ENCODE data around the gene FSTL3.
A peak's percentile ranks its signal among the peaks of the same experiment; 100 is the strongest.

The FSTL3 gene

DNA sequence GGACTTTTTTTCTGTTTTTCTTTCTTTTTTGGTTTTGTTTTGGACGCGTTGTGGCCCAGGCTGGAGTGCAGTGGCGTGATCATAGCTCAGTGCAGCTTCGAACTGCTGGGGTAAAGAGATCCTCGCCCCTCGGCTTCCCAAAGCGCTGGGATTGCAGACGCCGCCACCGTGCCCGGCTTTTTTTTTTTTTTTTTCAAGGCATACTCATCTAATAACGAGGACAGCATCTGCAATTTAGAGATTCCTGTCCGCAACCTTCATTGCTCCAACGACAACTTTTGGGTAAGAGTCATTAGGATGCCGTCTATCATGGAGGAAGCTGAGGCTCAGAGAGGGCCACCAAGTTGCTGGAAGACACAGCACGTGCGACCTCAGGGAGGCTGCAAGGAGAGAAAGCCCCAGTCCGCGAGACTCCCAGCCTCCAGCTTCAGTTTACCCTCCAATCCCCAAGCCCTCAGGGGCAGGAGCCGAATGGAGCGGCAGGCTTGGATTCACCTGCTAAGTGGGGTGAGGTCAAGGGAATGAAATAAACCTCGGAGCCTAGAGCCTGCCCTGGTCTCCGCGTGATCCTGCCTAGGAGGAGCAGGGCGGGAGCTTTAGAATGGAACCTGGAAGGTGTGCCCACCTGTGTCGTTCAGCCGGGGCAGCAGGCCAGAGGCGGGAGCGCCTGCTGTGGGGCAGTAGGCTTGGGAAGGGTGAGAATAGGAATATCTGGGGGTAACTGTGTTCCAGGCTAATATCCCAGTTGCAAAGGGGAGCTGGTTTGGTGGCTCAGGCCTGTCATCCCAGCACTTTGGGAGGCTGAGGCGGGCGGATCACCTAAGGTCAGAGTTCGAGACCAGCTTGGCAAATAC lies 42.2 kb upstream of the FSTL3 start:
- in situ Hi-C loops (cut with HindIII; ENCODE audit: low sequenced_read_pairs) = no loop called here
- no peak for DNase-seq (ENCODE audit: low read depth)
- TF ChIP-seq, protein P1, sequence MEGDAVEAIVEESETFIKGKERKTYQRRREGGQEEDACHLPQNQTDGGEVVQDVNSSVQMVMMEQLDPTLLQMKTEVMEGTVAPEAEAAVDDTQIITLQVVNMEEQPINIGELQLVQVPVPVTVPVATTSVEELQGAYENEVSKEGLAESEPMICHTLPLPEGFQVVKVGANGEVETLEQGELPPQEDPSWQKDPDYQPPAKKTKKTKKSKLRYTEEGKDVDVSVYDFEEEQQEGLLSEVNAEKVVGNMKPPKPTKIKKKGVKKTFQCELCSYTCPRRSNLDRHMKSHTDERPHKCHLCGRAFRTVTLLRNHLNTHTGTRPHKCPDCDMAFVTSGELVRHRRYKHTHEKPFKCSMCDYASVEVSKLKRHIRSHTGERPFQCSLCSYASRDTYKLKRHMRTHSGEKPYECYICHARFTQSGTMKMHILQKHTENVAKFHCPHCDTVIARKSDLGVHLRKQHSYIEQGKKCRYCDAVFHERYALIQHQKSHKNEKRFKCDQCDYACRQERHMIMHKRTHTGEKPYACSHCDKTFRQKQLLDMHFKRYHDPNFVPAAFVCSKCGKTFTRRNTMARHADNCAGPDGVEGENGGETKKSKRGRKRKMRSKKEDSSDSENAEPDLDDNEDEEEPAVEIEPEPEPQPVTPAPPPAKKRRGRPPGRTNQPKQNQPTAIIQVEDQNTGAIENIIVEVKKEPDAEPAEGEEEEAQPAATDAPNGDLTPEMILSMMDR (IDR thresholded peaks at IDR 0.05; ENCODE audit: low read depth, low read length, missing control alignments) = no peak
- H3K4me3 ChIP-seq (ENCODE audit: low read depth, low read length) = peak overlapping the region; percentile 89

DNA sequence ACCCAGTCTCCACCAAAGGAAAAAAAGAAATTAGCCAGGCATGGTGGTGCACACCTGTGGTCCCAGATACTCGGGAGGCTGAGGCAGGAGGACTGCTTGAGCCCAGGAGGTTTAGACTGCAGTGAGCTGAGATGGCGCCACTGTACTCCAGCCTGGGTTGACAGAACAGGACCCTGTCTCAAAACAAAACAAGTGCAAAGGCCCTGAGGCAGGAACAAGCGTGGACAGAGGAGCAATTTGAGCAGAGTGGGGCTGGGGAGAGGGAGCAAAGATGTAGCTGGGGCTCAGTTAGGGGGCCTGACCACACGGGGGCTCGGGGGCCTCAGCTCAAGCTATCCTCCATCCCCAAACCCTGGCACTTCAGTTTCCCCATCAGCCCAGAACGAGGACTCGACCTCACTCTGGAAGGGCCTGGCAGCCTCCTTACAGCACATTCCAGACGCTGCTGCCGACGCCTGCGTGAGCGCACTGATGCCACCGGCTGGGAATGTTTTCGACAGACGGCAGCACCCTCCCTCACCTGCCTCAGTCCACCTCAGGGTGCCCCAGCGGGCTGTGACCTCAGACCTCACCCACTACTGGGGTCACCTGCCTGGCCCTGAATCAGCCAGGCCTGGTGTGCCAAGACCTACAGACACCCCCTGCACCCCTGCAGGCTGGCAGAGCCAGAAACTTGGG lies 41.1 kb upstream of the FSTL3 start:
- in situ Hi-C loops (cut with HindIII; ENCODE audit: low sequenced_read_pairs) = no loop called here
- TF ChIP-seq, protein P1 (IDR thresholded peaks at IDR 0.05; ENCODE audit: low read depth, low read length, missing control alignments) = no peak
- no peak for DNase-seq (ENCODE audit: low read depth)
- no peak overlapping the region for H3K4me3 ChIP-seq (ENCODE audit: low read depth, low read length)

DNA sequence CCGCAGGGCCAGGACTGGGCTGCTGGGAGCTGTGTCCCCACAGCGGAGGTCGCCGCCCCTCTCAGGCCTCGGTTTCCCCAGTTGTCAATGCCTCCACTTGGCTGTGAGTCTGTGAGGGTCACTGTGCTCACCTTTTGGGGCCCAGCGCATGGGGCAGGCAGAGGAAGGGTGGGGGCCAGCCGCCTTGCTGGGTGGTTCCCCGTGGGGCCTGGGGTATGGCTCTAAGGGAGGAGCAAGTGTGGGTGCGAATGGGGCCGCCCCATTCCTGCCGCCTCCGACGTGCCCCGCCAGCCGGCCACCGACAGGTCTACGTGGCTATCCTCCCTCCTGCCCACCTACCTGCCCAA lies 37.3 kb upstream of the FSTL3 start:
- no peak for DNase-seq (ENCODE audit: low read depth)
- TF ChIP-seq, protein P1 (IDR thresholded peaks at IDR 0.05; ENCODE audit: low read depth, low read length, missing control alignments) = no peak
- in situ Hi-C loops (cut with HindIII; ENCODE audit: low sequenced_read_pairs) = no loop called here
- H3K4me3 ChIP-seq (ENCODE audit: low read depth, low read length) = peak overlapping the region; percentile 44

DNA sequence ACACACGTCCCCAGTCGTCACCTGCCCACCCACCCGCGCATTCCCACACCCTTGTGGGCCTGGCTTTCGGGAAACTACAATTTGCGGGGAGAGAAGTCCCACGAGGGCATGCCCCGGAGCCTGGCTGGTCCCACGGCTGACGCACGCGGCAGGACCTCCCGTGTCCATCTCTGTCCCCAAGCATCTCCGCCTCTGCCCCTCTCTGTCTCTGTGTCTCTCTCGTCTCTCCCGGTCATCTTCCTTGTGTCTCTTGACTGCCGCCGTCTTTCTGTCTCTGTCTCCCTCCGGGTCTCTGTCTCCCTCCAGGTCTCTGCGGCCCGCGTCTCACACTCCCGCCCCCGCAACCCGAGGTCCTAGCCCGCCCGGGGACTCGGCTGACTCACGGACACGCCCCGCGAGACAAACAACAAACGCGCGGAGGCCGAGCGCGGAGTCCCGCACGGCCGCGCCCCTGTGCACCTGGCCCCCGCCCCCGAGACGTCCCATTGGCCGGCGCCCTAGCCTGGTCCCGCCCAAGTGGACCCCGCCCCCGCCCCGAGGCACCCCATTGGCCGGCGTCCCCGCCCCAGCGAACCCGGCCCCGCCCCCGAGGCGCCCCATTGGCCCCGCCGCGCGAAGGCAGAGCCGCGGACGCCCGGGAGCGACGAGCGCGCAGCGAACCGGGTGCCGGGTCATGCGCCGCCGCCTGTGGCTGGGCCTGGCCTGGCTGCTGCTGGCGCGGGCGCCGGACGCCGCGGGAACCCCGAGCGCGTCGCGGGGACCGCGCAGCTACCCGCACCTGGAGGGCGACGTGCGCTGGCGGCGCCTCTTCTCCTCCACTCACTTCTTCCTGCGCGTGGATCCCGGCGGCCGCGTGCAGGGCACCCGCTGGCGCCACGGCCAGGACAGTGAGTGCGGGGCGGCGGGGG lies 36.7 kb upstream of the FSTL3 start, which contains the start of gene FGF22:
FGF22 (plus strand) TSS at position 627 of the 908 bp plus-strand sequence; CDS start at position 674, 47 bp downstream.
- peak within 1 kb of the TSS; percentile 44 for H3K4me3 ChIP-seq (ENCODE audit: low read depth, low read length)
- in situ Hi-C loops (cut with HindIII; ENCODE audit: low sequenced_read_pairs) = no loop called here
- TF ChIP-seq, protein P1 (IDR thresholded peaks at IDR 0.05; ENCODE audit: low read depth, low read length, missing control alignments) = no peak
- DNase-seq (ENCODE audit: low read depth) = peak; percentile 38

DNA sequence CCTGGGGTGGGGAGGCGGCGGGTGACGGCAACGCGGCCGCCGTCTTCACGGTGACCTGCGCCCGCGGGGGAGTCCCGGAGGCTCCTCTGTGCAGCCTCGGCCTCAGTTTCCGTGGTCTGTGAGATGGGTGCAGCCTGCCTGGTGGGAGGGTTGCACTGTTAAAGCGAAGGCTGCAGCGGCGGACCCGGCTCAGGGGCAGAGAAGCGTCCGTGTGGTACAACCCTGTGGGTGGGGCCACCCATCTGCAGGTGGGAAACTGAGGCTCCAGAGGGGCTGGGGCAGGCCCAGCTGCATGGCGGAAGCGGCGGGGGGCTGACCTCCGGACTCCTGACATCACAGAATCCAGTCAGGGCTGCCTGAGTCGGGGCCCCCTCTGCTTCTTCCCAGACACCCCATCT lies 36.0 kb upstream of the FSTL3 start:
- in situ Hi-C loops (cut with HindIII; ENCODE audit: low sequenced_read_pairs) = no loop called here

More for the DNA sequence above, 36.0 kb upstream of the FSTL3 start:
- peak overlapping the region; percentile 23 for H3K4me3 ChIP-seq (ENCODE audit: low read depth, low read length)
- TF ChIP-seq, protein P1 (IDR thresholded peaks at IDR 0.05; ENCODE audit: low read depth, low read length, missing control alignments) = no peak
- DNase-seq (ENCODE audit: low read depth) = no peak

Measured in astrocyte of the cerebellum (primary cell).